Nephron (organoid): ENCODE data around the gene NTRK2.

Experiments used
- H3K27ac Mint-ChIP-seq, 3 experiments: 2 replicates each; pipeline ENCODE4 v1.8.0; 2020; ENCODE audit warnings: mixed read lengths in 3 of 3, mild to moderate bottlenecking in 2 of 3, moderate library complexity in 1 of 3
- H3K27me3 Mint-ChIP-seq: 2 replicates; pipeline ENCODE4 v1.8.0; 2021; ENCODE audit warnings: low read depth, mild to moderate bottlenecking, moderate library complexity, mixed read lengths
- H3K36me3 Mint-ChIP-seq: 2 replicates; pipeline ENCODE4 v1.8.0; 2020; ENCODE audit warnings: low read depth, mixed read lengths
- H3K4me1 Mint-ChIP-seq: 2 replicates; pipeline ENCODE4 v1.8.0; 2020; ENCODE audit warnings: mixed read lengths
- H3K4me3 Mint-ChIP-seq, 3 experiments: 2 replicates each; pipeline ENCODE4 v1.8.0; 2020; ENCODE audit warnings: mild to moderate bottlenecking in 3 of 3, mixed read lengths in 3 of 3, moderate library complexity in 2 of 3
- H3K9me3 Mint-ChIP-seq: 2 replicates; pipeline ENCODE4 v1.8.0; 2020; ENCODE audit warnings: mixed read lengths
- CTCF ChIP-seq, 3 experiments: fragments of 200-600 bp; sonication (generic); IDR thresholded peaks; one replicate each; pipeline ENCODE4 v1.5.0; 2021; ENCODE audit warnings: antibody characterized with exemption in 3 of 3; ENCODE audit not compliant: unreplicated experiment in 3 of 3

The NTRK2 gene

GRCh38 chr9:84669288-84670137 lies at the start of gene NTRK2:
TSS of gene NTRK2 (plus strand) at chr9:84669729. CDS start at chr9:84670749, 1,020 bp downstream.
- peak within 1 kb of the TSS; percentile 88 for H3K27ac Mint-ChIP-seq
- H3K27me3 Mint-ChIP-seq = peaks cover 46% of the 10 kb centered on the region
- H3K9me3 Mint-ChIP-seq = peaks cover 10% of the 10 kb centered on the region
- H3K4me1 Mint-ChIP-seq = peaks cover 22% of the 10 kb centered on the region
- peak within 1 kb of the TSS; percentile 93 to 98 (median 94) for H3K4me3 Mint-ChIP-seq
- peaks cover 8% of the 10 kb centered on the region for H3K36me3 Mint-ChIP-seq
- TF ChIP-seq CTCF (IDR thresholded peaks at IDR 0.05; ENCODE audit: unreplicated experiment in 3 of 3) = peak; percentile 45 to 50 (median 48)

- Mint-ChIP-seq H3K27ac (peak overlapping the region in 1 of 3 experiments; percentile 20), H3K9me3 (no peaks in the 10 kb centered on the region), H3K4me3 (no peak overlapping the region), H3K36me3 (no peaks in the 10 kb centered on the region), H3K27me3 (peaks cover 4% of the 10 kb centered on the region), H3K4me1 (peaks cover 35% of the 10 kb centered on the region)
- TF ChIP-seq CTCF (IDR thresholded peaks at IDR 0.05; ENCODE audit: unreplicated experiment in 3 of 3) = no peak
These were observed 49.2 kb upstream of the NTRK2 start for GRCh38 chr9:84620338-84620737.

- peaks cover 4% of the 10 kb centered on the region for H3K27me3 Mint-ChIP-seq
- H3K9me3 Mint-ChIP-seq = peaks cover 4% of the 10 kb centered on the region
- H3K36me3 Mint-ChIP-seq = no peaks in the 10 kb centered on the region
- H3K4me3 Mint-ChIP-seq = no peak overlapping the region
- no peak for TF ChIP-seq CTCF (IDR thresholded peaks at IDR 0.05; ENCODE audit: unreplicated experiment in 3 of 3)
- no peak overlapping the region for H3K27ac Mint-ChIP-seq
- peaks cover 23% of the 10 kb centered on the region for H3K4me1 Mint-ChIP-seq
These were observed 47.7 kb upstream of the NTRK2 start for GRCh38 chr9:84621811-84622210.

- no peak for TF ChIP-seq CTCF (IDR thresholded peaks at IDR 0.05; ENCODE audit: unreplicated experiment in 3 of 3)
- peaks cover 11% of the 10 kb centered on the region for H3K4me1 Mint-ChIP-seq
- H3K9me3 Mint-ChIP-seq = peaks cover 8% of the 10 kb centered on the region
- peaks cover 4% of the 10 kb centered on the region for H3K27me3 Mint-ChIP-seq
- no peaks in the 10 kb centered on the region for H3K36me3 Mint-ChIP-seq
- no peak overlapping the region for H3K4me3 Mint-ChIP-seq
- no peak overlapping the region for H3K27ac Mint-ChIP-seq
These were observed 46.5 kb upstream of the NTRK2 start for GRCh38 chr9:84622981-84623380.

- H3K9me3 Mint-ChIP-seq = peaks cover 14% of the 10 kb centered on the region
- TF ChIP-seq CTCF (IDR thresholded peaks at IDR 0.05; ENCODE audit: unreplicated experiment in 3 of 3) = no peak
- no peak overlapping the region for H3K27ac Mint-ChIP-seq
- no peaks in the 10 kb centered on the region for H3K27me3 Mint-ChIP-seq
- H3K4me1 Mint-ChIP-seq = peaks cover 6% of the 10 kb centered on the region
- no peak overlapping the region for H3K4me3 Mint-ChIP-seq
- H3K36me3 Mint-ChIP-seq = no peaks in the 10 kb centered on the region
These were observed 33.1 kb upstream of the NTRK2 start for GRCh38 chr9:84636436-84636835.
